Esophagus squamous epithelium (tissue), 5 donors: ENCODE results near the gene STK11. TPM values are rescaled to one million over a fixed set of nuclear protein-coding genes. Genes with fewer than 3 reads are reported as not detected.
A peak's percentile ranks its signal among the peaks of the same experiment; 100 is the strongest.

Experiments used
- DNase-seq: peaks from one replicate; lab custom pipeline; 2025; lab: John Stamatoyannopoulos, UW
- H3K27ac ChIP-seq, 4 donors: fragments of 200-600 bp; sonication (generic); one replicate each; pipeline ENCODE4 v1.5.1; 2016 to 2019; ENCODE audit warnings: mild to moderate bottlenecking in 1 of 4
- H3K27me3 ChIP-seq, 4 donors: fragments of 200-600 bp; sonication (generic); 1 replicate in 3 of 4; 2 replicates in 1 of 4; pipeline versions ENCODE4 v1.5.1 to v1.6.0; 2017 to 2021; ENCODE audit warnings: antibody characterized with exemption in 1 of 4
- H3K36me3 ChIP-seq, 3 donors: fragments of 200-600 bp; sonication (generic); one replicate each; pipeline ENCODE4 v1.5.1; 2016 to 2019
- H3K4me1 ChIP-seq, 3 donors: fragments of 200-600 bp; sonication (generic); one replicate each; pipeline ENCODE4 v1.5.1; 2017 to 2019
- H3K4me3 ChIP-seq, 4 donors: fragments of 200-600 bp; sonication (generic); 1 replicate in 3 of 4; 2 replicates in 1 of 4; pipeline ENCODE4 v1.5.1; 2016 to 2019; ENCODE audit warnings: mild to moderate bottlenecking in 2 of 4, moderate library complexity in 1 of 4
- H3K9me3 ChIP-seq, 3 donors: fragments of 200-600 bp; sonication (generic); one replicate each; pipeline ENCODE4 v1.5.1; 2016 to 2019
- POLR2A ChIP-seq, 4 donors: fragments of 450-650 bp; IDR thresholded peaks; one replicate each; pipeline ENCODE4 v1.6.1; 2017; ENCODE audit warnings: antibody characterized with exemption in 4 of 4, mild to moderate bottlenecking in 4 of 4, moderate library complexity in 3 of 4
- WGBS, 2 donors: methylation state at CpG; one replicate each; pipeline ENCODE4 v1.1.5; 2018; 5-methylcytosine and 5-hydroxymethylcytosine counted together
- intact Hi-C: fragments of 100-400 bp; cut with DNase I; formaldehyde crosslinking; loops from one replicate; pipeline ENCODE4 v1.15.0; 2022
- total RNA-seq, 4 donors: library from RNA; depleted of rRNA; stranded (reverse); fragments of >200 nt; gene quantifications; one replicate each; pipeline ENCODE4 v1.1.0, GENCODE V29; 2016
- TF ChIP-seq, protein P1 (sequence below), 6 experiments: fragments of 450-650 bp in 4 of 6; fragments of 200-600 bp in 2 of 6; sonication (generic) in 2 of 6; IDR thresholded peaks; one replicate each; pipeline ENCODE4 v1.5.1; 2016 to 2019; ENCODE audit warnings: antibody characterized with exemption in 6 of 6, mild to moderate bottlenecking in 4 of 6, moderate library complexity in 4 of 6
- donor health status: DM: yes; HTN: yes; CAD: no.

Gene STK11
- total RNA-seq, 4 donors from 2014 or later, result 59.3 to 68.5 (median 61.6) TPM

DNA sequence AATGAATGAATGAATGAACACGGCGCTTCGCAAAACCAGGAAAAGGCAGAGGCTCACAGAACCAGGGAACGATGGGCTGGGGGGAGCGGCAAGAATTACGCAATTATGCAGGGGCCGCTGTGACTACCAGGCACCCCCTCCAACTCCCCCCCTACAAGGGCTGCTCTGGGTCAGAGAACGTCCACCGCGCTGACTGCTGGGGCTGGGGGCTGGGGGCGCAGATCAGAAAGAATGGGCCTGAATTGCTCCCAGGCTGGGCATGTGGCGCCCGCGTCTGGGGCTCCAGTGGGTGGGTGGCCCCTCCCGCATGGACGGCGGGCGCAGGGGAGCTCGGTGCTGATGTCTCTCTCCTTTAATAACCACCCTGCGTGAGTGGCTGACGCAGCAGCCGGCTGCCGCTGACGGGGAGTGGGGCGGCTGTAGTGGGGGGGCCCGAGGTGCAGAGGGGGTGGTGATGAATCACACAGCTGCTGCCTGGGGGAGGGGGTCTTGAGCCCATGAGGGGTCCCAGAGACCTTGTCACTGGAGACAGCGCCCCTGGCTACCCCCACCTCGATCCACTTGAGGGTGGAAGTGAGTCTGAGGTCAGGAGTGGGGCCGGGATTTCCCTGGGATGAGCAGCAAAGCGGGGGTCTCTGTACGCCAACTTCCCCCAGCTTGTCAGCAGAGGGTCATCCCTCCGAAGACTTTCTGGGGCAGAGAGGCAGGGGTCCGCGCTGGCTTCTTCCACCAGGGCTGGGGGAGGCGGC lies 62.1 kb downstream of the STK11 start:
- Histone ChIP-seq H3K27me3 (no peaks in the 10 kb centered on the region), H3K4me3 (peak overlapping the region in 3 of 4 donors; percentile 49 to 70 (median 62)), H3K4me1 (peaks cover 70 to 94% (median 73%) of the 10 kb centered on the region in 3 donors), H3K36me3 (peaks cover under 1 to 25% (median 5%) of the 10 kb centered on the region in 3 donors), H3K9me3 (no peaks in the 10 kb centered on the region), H3K27ac (peak overlapping the region; percentile 86 to 100 (median 99))
- 0 to 8% methylated on average over 4 to 8 of the region's 35 CpGs for WGBS, 2 donors
- no peak for DNase-seq
- no peak for TF ChIP-seq POLR2A (IDR thresholded peaks at IDR 0.05)
- TF ChIP-seq, protein P1, sequence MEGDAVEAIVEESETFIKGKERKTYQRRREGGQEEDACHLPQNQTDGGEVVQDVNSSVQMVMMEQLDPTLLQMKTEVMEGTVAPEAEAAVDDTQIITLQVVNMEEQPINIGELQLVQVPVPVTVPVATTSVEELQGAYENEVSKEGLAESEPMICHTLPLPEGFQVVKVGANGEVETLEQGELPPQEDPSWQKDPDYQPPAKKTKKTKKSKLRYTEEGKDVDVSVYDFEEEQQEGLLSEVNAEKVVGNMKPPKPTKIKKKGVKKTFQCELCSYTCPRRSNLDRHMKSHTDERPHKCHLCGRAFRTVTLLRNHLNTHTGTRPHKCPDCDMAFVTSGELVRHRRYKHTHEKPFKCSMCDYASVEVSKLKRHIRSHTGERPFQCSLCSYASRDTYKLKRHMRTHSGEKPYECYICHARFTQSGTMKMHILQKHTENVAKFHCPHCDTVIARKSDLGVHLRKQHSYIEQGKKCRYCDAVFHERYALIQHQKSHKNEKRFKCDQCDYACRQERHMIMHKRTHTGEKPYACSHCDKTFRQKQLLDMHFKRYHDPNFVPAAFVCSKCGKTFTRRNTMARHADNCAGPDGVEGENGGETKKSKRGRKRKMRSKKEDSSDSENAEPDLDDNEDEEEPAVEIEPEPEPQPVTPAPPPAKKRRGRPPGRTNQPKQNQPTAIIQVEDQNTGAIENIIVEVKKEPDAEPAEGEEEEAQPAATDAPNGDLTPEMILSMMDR (IDR thresholded peaks at IDR 0.05), result no peak
- intact Hi-C loops, result loop anchor here (2.0 kb wide), 1 partner anchor 23 kb away; no protein-coding TSS in a partner anchor

DNA sequence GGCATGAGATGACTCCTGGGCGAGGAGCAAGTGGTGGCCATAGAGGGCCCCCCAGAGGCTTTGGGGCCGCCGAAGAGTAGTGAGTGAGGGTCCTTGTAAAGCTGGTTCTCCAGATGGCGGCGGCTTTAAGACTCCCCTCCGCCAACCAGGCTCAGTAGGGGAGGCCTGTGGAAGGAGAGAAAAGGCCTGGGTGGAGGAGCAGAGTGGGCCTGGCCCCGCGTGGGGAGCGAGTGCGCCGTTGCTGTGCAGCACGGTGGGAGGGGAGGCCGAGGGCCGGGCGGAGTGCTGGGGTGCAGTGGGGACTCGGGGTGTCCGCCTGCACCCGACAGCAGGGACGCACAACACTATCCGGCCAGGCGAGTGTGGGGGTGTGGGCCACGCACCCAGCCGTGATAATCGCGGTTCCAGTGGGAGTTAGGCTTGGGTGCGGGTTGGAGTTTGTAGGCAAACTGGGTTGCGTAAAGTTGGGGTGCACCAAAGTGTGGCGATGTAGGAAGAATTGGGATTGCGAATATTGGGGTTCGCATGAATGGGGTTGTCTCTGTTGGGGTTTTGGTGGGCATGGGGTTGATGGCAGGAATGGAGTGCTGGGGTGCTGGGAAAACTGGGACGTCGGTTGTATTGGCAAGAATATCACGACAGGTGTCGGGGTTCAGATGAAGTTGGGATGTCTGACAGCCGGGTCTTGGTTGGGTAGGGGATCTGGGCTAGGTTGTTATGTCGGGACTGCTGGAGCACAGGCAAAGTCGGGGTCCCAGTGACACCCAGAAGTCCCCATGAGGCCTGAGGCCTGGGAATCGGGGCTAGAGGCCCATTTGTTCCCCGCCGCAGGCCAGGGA lies 62.9 kb downstream of the STK11 start:
- Histone ChIP-seq H3K27ac (peak overlapping the region; percentile 98 to 100 (median 99)), H3K27me3 (no peaks in the 10 kb centered on the region), H3K9me3 (no peaks in the 10 kb centered on the region), H3K36me3 (peaks cover 8 to 33% (median 13%) of the 10 kb centered on the region in 3 donors), H3K4me1 (peaks cover 68 to 94% (median 73%) of the 10 kb centered on the region in 3 donors), H3K4me3 (peak overlapping the region in 3 of 4 donors; percentile 73 to 95 (median 81))
- 43 to 54% methylated on average over 22 to 33 of the region's 40 CpGs for WGBS, 2 donors
- no peak for TF ChIP-seq POLR2A (IDR thresholded peaks at IDR 0.05)
- TF ChIP-seq, protein P1 (IDR thresholded peaks at IDR 0.05), result no peak
- DNase-seq, result no peak
- intact Hi-C loops, result no loop called here

DNA sequence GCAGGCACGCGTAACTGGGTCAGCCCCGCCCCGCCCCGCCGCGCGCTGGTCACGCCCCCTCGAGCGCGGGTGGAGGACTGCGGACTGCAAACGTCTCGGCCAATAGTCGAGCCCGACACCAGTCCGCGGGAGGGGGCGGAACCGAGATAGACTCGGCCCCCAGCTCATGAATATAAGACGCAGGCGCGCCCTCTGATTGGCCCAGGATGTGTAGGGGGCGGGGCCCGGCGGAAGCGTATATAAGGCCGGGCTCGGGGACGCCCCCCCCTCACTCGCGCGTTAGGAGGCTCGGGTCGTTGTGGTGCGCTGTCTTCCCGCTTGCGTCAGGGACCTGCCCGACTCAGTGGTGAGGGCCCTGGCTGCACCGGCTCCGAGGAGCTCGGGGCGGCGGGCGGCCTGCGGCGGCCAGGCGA lies 63.5 kb downstream of the STK11 start, which contains the start of gene CIRBP:
Gene CIRBP, plus strand, starts transcription at position 268 of the 413 bp plus-strand sequence. CDS start 1,602 bp downstream, outside the sequence.
- H3K9me3 ChIP-seq, result no peaks in the 10 kb centered on the region
- peaks cover 14 to 40% (median 17%) of the 10 kb centered on the region in 3 donors for H3K36me3 ChIP-seq
- intact Hi-C loops, result no loop called here
- peak in 3 of 4 donors; percentile 98 to 99 (median 99) for TF ChIP-seq POLR2A (IDR thresholded peaks at IDR 0.05)
- TF ChIP-seq, protein P1 (IDR thresholded peaks at IDR 0.05), result peak in 2 of 6 experiments; percentile 1 to 5
- no CpG with 5 or more reads among the region's 50 CpGs for WGBS, 2 donors
- H3K27me3 ChIP-seq, result no peaks in the 10 kb centered on the region
- H3K4me1 ChIP-seq, result peaks cover 74 to 94% (median 78%) of the 10 kb centered on the region in 3 donors
- H3K4me3 ChIP-seq, result peak within 1 kb of the TSS; percentile 64 to 95 (median 77)
- H3K27ac ChIP-seq, result peak within 1 kb of the TSS; percentile 98 to 100 (median 99)
- DNase-seq, result peak; percentile 99

DNA sequence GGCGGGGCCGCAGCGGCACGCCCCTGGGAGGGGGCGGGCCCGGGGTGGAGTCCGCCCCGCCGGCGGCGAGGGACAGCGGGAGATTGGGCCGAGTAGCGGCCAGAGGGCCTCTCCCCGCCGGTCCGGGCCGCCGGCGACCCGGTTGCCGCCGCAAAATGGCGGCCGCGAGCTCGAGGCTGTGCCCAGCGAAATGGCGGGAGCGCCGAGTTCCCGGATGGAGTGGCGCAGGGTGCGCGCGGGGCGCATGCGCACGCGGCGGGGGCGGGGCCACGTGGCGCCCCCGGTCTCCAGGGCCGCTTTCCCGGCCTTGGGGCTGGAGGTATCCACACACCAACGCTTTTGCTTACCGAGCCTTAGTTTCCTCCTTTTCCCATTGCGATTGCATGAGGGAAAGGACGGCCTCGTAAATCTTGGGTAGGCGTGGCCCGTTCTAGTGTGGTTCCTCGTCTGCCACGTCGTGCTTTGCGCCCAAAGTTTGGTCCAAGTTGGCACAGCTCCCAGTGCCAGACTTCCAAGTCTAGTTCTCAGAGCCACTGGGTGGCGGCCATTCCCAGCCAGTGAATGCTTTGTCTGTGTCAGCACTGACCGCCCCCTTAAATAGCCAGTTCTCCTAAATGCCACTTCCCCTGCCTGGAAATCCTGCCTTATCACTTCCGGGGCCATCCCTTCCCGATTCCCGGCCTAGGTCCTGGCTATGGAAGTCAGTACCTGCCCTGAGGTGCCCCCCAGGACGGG lies 64.1 kb downstream of the STK11 start:
- H3K36me3 ChIP-seq, result peaks cover 20 to 45% (median 22%) of the 10 kb centered on the region in 3 donors
- 0 to 2% methylated on average over 1 to 13 of the region's 64 CpGs for WGBS, 2 donors
- peak overlapping the region; percentile 98 to 100 (median 99) for H3K27ac ChIP-seq
- no peaks in the 10 kb centered on the region for H3K9me3 ChIP-seq
- intact Hi-C loops, result loop anchor here (10.0 kb wide), 1 partner anchor 135 kb away; the partner anchor contains the start of genes DAZAP1 and GAMT
- peaks cover 80 to 94% (median 83%) of the 10 kb centered on the region in 3 donors for H3K4me1 ChIP-seq
- TF ChIP-seq, protein P1 (IDR thresholded peaks at IDR 0.05), result peak in 2 of 6 experiments; percentile 6 to 19
- TF ChIP-seq POLR2A (IDR thresholded peaks at IDR 0.05), result peak in 1 of 4 donors; percentile 4
- no peaks in the 10 kb centered on the region for H3K27me3 ChIP-seq
- peak overlapping the region; percentile 64 to 95 (median 77) for H3K4me3 ChIP-seq
- DNase-seq, result no peak
